ENCODE data around the gene LHPP.

The LHPP gene

DNA sequence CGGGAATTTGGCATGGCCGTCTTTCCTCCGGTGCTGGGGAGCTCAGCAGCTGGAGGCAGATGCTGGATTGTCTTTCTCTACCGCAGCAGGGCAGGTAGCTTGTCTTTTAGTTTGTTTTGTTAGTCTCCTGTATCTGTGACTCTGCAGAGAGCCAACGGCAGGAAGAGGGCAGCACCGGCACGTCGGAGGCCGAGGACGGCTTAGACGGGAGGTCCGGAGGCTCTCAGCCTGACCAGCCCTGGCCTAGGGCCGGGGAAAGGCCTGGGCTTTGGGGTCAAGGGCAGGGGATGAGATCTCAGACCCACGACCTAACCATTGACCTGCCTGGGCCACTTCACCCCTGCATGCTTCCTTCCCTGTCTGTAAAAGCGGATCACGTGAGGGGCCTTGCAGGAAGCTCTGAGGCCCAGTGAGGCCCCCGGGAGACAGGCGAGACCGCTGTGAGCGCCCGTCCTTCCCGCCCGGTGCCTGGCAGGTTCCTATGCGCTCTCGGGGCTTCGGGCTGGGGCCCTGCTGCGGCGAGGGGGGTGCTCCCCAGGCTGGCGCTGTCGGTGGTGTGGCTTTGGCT, 72.7 kb downstream of the LHPP start:
- no peak for TF ChIP-seq CTCF (IDR thresholded peaks at IDR 0.05)
- peaks cover 29 to 30% of the 10 kb centered on the region in 2 experiments for H3K4me1 ChIP-seq (ENCODE audit: control insufficient read depth in 1 of 2, insufficient read depth in 1 of 2, low read depth in 1 of 2, low read length in 1 of 2)
- peak overlapping the region; percentile 75 for H3K27ac ChIP-seq
- no peaks in the 10 kb centered on the region for H3K9me3 ChIP-seq
- no peaks in the 10 kb centered on the region for H3K36me3 ChIP-seq
- H3K27me3 ChIP-seq, result no peaks in the 10 kb centered on the region
- peak overlapping the region; percentile 42 to 50 for H3K4me3 ChIP-seq (ENCODE audit: low read depth in 1 of 2, low read length in 1 of 2)

DNA sequence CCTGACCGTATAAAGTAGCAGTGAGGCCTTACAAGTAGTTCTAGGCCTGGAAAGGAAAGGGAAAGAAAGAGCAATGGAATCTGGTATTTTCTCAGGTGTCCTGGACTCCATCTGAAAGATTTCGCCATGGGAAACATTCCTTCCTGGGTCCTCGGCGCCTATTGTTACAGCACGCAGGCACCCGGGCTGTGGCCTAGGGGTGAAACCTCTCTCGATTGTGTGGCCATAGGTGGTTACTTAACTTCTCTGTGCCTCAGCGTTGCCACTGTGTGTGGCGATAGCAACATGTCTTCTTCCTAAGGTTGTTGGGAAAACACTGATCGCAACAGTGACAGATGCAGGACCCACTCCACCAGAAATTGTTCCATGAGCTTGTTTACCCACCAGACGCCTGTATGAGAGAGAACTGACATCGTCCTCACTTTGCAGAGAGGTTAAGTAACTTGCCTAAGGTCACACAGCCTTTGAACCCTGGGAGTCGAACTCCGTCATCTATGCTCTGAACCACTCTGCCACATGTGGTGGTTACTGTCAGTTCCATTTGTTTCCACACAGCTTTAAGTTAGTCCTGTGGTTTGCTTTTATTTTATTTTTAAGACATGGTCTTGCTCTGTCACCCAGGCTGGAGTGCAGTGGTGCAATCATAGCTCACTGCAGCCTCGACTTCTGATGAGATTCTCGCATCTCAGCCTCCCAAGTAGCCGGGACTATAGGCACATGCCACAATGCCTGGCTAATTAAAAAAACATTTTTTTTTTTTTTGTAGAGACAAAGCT, 73.4 kb downstream of the LHPP start:
- no peaks in the 10 kb centered on the region for H3K36me3 ChIP-seq
- peak overlapping the region; percentile 42 to 50 for H3K4me3 ChIP-seq (ENCODE audit: low read depth in 1 of 2, low read length in 1 of 2)
- peak overlapping the region; percentile 75 for H3K27ac ChIP-seq
- no peak for TF ChIP-seq CTCF (IDR thresholded peaks at IDR 0.05)
- H3K27me3 ChIP-seq, result no peaks in the 10 kb centered on the region
- H3K4me1 ChIP-seq (ENCODE audit: control insufficient read depth in 1 of 2, insufficient read depth in 1 of 2, low read depth in 1 of 2, low read length in 1 of 2), result peaks cover 29 to 31% of the 10 kb centered on the region in 2 experiments
- H3K9me3 ChIP-seq, result no peaks in the 10 kb centered on the region

GRCh38 chr10:124535731-124536495, 74.3 kb downstream of the LHPP start:
- Histone ChIP-seq H3K27ac (no peak overlapping the region), H3K4me3 (ENCODE audit: low read depth in 1 of 2, low read length in 1 of 2) (no peak overlapping the region), H3K36me3 (no peaks in the 10 kb centered on the region), H3K9me3 (no peaks in the 10 kb centered on the region), H3K4me1 (ENCODE audit: control insufficient read depth in 1 of 2, insufficient read depth in 1 of 2, low read depth in 1 of 2, low read length in 1 of 2) (peaks cover 33 to 35% of the 10 kb centered on the region in 2 experiments), H3K27me3 (no peaks in the 10 kb centered on the region)
- TF ChIP-seq CTCF (IDR thresholded peaks at IDR 0.05), result no peak

- no peaks in the 10 kb centered on the region for H3K27me3 ChIP-seq
- H3K4me1 ChIP-seq (ENCODE audit: control insufficient read depth in 1 of 2, insufficient read depth in 1 of 2, low read depth in 1 of 2, low read length in 1 of 2), result peaks cover 33 to 35% of the 10 kb centered on the region in 2 experiments
- H3K9me3 ChIP-seq, result no peaks in the 10 kb centered on the region
- no peak overlapping the region for H3K27ac ChIP-seq
- H3K36me3 ChIP-seq, result no peaks in the 10 kb centered on the region
- H3K4me3 ChIP-seq (ENCODE audit: low read depth in 1 of 2, low read length in 1 of 2), result no peak overlapping the region
- TF ChIP-seq CTCF (IDR thresholded peaks at IDR 0.05), result no peak
Observed at GRCh38 chr10:124536496-124537050, 75.0 kb downstream of the LHPP start.

- H3K4me3 ChIP-seq (ENCODE audit: low read depth in 1 of 2, low read length in 1 of 2), result no peak overlapping the region
- no peaks in the 10 kb centered on the region for H3K9me3 ChIP-seq
- TF ChIP-seq CTCF (IDR thresholded peaks at IDR 0.05), result no peak
- no peak overlapping the region for H3K27ac ChIP-seq
- H3K36me3 ChIP-seq, result no peaks in the 10 kb centered on the region
- H3K4me1 ChIP-seq (ENCODE audit: control insufficient read depth in 1 of 2, insufficient read depth in 1 of 2, low read depth in 1 of 2, low read length in 1 of 2), result peaks cover 33 to 35% of the 10 kb centered on the region in 2 experiments
- no peaks in the 10 kb centered on the region for H3K27me3 ChIP-seq
Observed at GRCh38 chr10:124537166-124537725, 75.6 kb downstream of the LHPP start.
